Activated CD8-positive, alpha-beta memory T cell treated with anti-CD3 and anti-CD28 coated beads, Interleukin-2, amount 10 ng/mL, durations not matched to agents 7 days and 5 days (primary cell): ENCODE data around the gene PROK1. TPM values are rescaled to one million over a fixed set of nuclear protein-coding genes. Genes with fewer than 3 reads are reported as not detected.
"Not testable (repeated sequence)": the region's sequence is repeated elsewhere in the genome, so short reads cannot be mapped to it uniquely, and the experiment has no call there.

Experiments used
- ATAC-seq: fragments of 150-1000 bp; cut with Tn5 transposase; one replicate; pipeline ENCODE4 v1.10.0; 2021; ENCODE audit warnings: moderate library complexity
- CTCF ChIA-PET: fragments of 350-600 bp; sonication (Branson Sonifier 250); formaldehyde crosslinking; loops from one replicate; lab custom pipeline; 2021; ENCODE audit warnings: antibody characterized with exemption; lab: Charles Lee
- DNase-seq: peaks from one replicate; pipeline ENCODE4 v3.0.0-alpha.2; 2020
- H3K27ac Mint-ChIP-seq: one replicate; pipeline ENCODE4 v1.8.0; 2021; ENCODE audit warnings: mild to moderate bottlenecking, mixed read lengths
- H3K27me3 Mint-ChIP-seq: one replicate; pipeline ENCODE4 v1.8.0; 2021; ENCODE audit warnings: mixed read lengths
- H3K36me3 Mint-ChIP-seq: one replicate; pipeline ENCODE4 v1.8.0; 2021; ENCODE audit warnings: mild to moderate bottlenecking, mixed read lengths
- H3K4me1 Mint-ChIP-seq: one replicate; pipeline ENCODE4 v1.8.0; 2021; ENCODE audit warnings: mixed read lengths
- H3K4me3 Mint-ChIP-seq: one replicate; pipeline ENCODE4 v1.8.0; 2021; ENCODE audit warnings: mild to moderate bottlenecking, moderate library complexity, mixed read lengths
- H3K9me3 Mint-ChIP-seq: one replicate; pipeline ENCODE4 v1.8.0; 2022; ENCODE audit warnings: low read depth, mixed read lengths
- total RNA-seq, 2 experiments: library from RNA; stranded (reverse); gene quantifications; one replicate each; pipeline ENCODE4 v1.2.3, GENCODE V29; 2021

The PROK1 gene
- total RNA-seq: not detected

GRCh38 chr1:110450929-110451328 is at the start of gene PROK1:
TSS of gene PROK1 (plus strand) at chr1:110451149. CDS start at chr1:110451217, 68 bp downstream.
- DNase-seq (no peak), ATAC-seq (no peak)
- H3K27ac Mint-ChIP-seq: no peak within 1 kb of the TSS
- H3K27me3 Mint-ChIP-seq: peaks cover 37% of the 10 kb centered on the region
- H3K36me3 Mint-ChIP-seq: no peaks in the 10 kb centered on the region
- CTCF ChIA-PET: interaction anchor here (1.4 to 2.5 kb wide), 2 partner anchors 9 to 45 kb away, joined by 6 to 8 read pairs; no protein-coding TSS in a partner anchor
- H3K4me1 Mint-ChIP-seq: no peaks in the 10 kb centered on the region
- H3K4me3 Mint-ChIP-seq: no peak within 1 kb of the TSS
- no peaks in the 10 kb centered on the region for H3K9me3 Mint-ChIP-seq

GRCh38 chr1:110403805-110404204 is 47.1 kb upstream of the PROK1 start:
- no peak overlapping the region for H3K27ac Mint-ChIP-seq
- ATAC-seq: no peak

GRCh38 chr1:110404401-110404800 is 46.5 kb upstream of the PROK1 start:
- H3K9me3 Mint-ChIP-seq: no peaks in the 10 kb centered on the region
- H3K4me1 Mint-ChIP-seq: peaks cover 24% of the 10 kb centered on the region
- H3K27me3 Mint-ChIP-seq: no peaks in the 10 kb centered on the region
- no peak for DNase-seq
- no peak for ATAC-seq
- H3K36me3 Mint-ChIP-seq: peaks cover 22% of the 10 kb centered on the region
- no peak overlapping the region for H3K27ac Mint-ChIP-seq
- no peak overlapping the region for H3K4me3 Mint-ChIP-seq
- CTCF ChIA-PET: interaction anchor here (0.5 to 1.7 kb wide), 4 partner anchors 8 to 1549 kb away, joined by 3 to 4 read pairs (median 4); partner anchors contain the start of gene RBM15

More at GRCh38 chr1:110403805-110404204, 47.1 kb upstream of the PROK1 start:
- no peak overlapping the region for H3K4me3 Mint-ChIP-seq
- no peak for DNase-seq
- no peaks in the 10 kb centered on the region for H3K9me3 Mint-ChIP-seq
- H3K36me3 Mint-ChIP-seq: peaks cover 22% of the 10 kb centered on the region
- CTCF ChIA-PET: interaction anchor here (0.5 to 1.7 kb wide), 6 partner anchors 9 to 1548 kb away, joined by 3 to 4 read pairs (median 4); partner anchors contain the start of gene RBM15
- H3K27me3 Mint-ChIP-seq: no peaks in the 10 kb centered on the region
- peaks cover 20% of the 10 kb centered on the region for H3K4me1 Mint-ChIP-seq

GRCh38 chr1:110406407-110406806 is 44.5 kb upstream of the PROK1 start:
- peak overlapping the region; percentile 98 for H3K27ac Mint-ChIP-seq
- peaks cover 11% of the 10 kb centered on the region for H3K36me3 Mint-ChIP-seq
- H3K27me3 Mint-ChIP-seq, H3K9me3 Mint-ChIP-seq, ATAC-seq, DNase-seq: not testable (repeated sequence)
- CTCF ChIA-PET: interaction anchor here (4.7 to 12.4 kb wide), 2 partner anchors 54 to 67 kb away, joined by 29 to 127 read pairs; partner anchors contain the start of gene RBM15
- peaks cover 25% of the 10 kb centered on the region for H3K4me1 Mint-ChIP-seq
- H3K4me3 Mint-ChIP-seq: peak overlapping the region; percentile 98

- CTCF ChIA-PET: interaction anchor here (1.0 to 12.4 kb wide), 10 partner anchors 9 to 623 kb away, joined by 3 to 127 read pairs (median 10); partner anchors contain the start of genes KCNC4 and RBM15
- DNase-seq: peak; percentile 96
- ATAC-seq: peak; percentile 95
- Mint-ChIP-seq H3K9me3 (no peaks in the 10 kb centered on the region), H3K27ac (peak within 1 kb of the TSS; percentile 98), H3K4me1 (peaks cover 25% of the 10 kb centered on the region), H3K36me3 (peaks cover 11% of the 10 kb centered on the region), H3K4me3 (peak within 1 kb of the TSS; percentile 98), H3K27me3 (no peaks in the 10 kb centered on the region)
These were observed 43.4 kb upstream of the PROK1 start, which contains the start of gene LAMTOR5 for GRCh38 chr1:110407260-110408210. TSS of gene LAMTOR5 (minus strand) at chr1:110407694. CDS start at chr1:110407620, 74 bp downstream.

- ATAC-seq (no peak), DNase-seq (no peak)
- Mint-ChIP-seq H3K27me3 (no peaks in the 10 kb centered on the region), H3K27ac (peak overlapping the region; percentile 47), H3K36me3 (peaks cover 11% of the 10 kb centered on the region), H3K4me3 (peak overlapping the region; percentile 98), H3K9me3 (no peaks in the 10 kb centered on the region), H3K4me1 (peaks cover 26% of the 10 kb centered on the region)
- CTCF ChIA-PET: interaction anchor here (1.0 to 12.4 kb wide), 10 partner anchors 8 to 622 kb away, joined by 3 to 127 read pairs (median 10); partner anchors contain the start of genes KCNC4 and RBM15
These were observed 42.5 kb upstream of the PROK1 start for GRCh38 chr1:110408488-110408887.

- ATAC-seq (no peak), DNase-seq (no peak)
- H3K27ac Mint-ChIP-seq: no peak overlapping the region
- H3K36me3 Mint-ChIP-seq: peaks cover 6% of the 10 kb centered on the region
- no peaks in the 10 kb centered on the region for H3K27me3 Mint-ChIP-seq
- CTCF ChIA-PET: interaction anchor here (0.6 to 12.4 kb wide), 10 partner anchors 14 to 372 kb away, joined by 3 to 127 read pairs (median 10); partner anchors contain the start of genes KCNC4 and RBM15
- peaks cover 24% of the 10 kb centered on the region for H3K4me1 Mint-ChIP-seq
- H3K4me3 Mint-ChIP-seq: no peak overlapping the region
- no peaks in the 10 kb centered on the region for H3K9me3 Mint-ChIP-seq
These were observed 41.6 kb upstream of the PROK1 start for GRCh38 chr1:110409316-110409715.

GRCh38 chr1:110411173-110411735 is 39.7 kb upstream of the PROK1 start:
- Mint-ChIP-seq H3K27me3 (no peaks in the 10 kb centered on the region), H3K4me3 (no peak overlapping the region), H3K36me3 (peaks cover 2% of the 10 kb centered on the region), H3K27ac (no peak overlapping the region), H3K9me3 (no peaks in the 10 kb centered on the region), H3K4me1 (peaks cover 21% of the 10 kb centered on the region)
- DNase-seq (no peak), ATAC-seq (no peak)
- CTCF ChIA-PET: interaction anchor here (1.0 to 12.4 kb wide), 10 partner anchors 18 to 214 kb away, joined by 3 to 127 read pairs (median 4); partner anchors contain the start of gene RBM15

GRCh38 chr1:110412576-110412975 is 38.4 kb upstream of the PROK1 start:
- Mint-ChIP-seq H3K27ac (no peak overlapping the region), H3K9me3 (no peaks in the 10 kb centered on the region), H3K36me3 (no peaks in the 10 kb centered on the region), H3K27me3 (no peaks in the 10 kb centered on the region), H3K4me3 (no peak overlapping the region), H3K4me1 (peaks cover 16% of the 10 kb centered on the region)
- ATAC-seq (peak; percentile 57), DNase-seq (peak; percentile 73)
- CTCF ChIA-PET: interaction anchor here (0.7 to 12.4 kb wide), 21 partner anchors 8 to 369 kb away, joined by 3 to 127 read pairs (median 4); partner anchors contain the start of gene RBM15

- not testable (repeated sequence) for H3K27me3 Mint-ChIP-seq, H3K4me3 Mint-ChIP-seq, DNase-seq, H3K27ac Mint-ChIP-seq, ATAC-seq, H3K36me3 Mint-ChIP-seq, H3K9me3 Mint-ChIP-seq
- H3K4me1 Mint-ChIP-seq: peaks cover 11% of the 10 kb centered on the region
- CTCF ChIA-PET: interaction anchor here (0.7 to 12.4 kb wide), 20 partner anchors 8 to 368 kb away, joined by 3 to 127 read pairs (median 4); partner anchors contain the start of gene RBM15
These were observed 37.9 kb upstream of the PROK1 start for GRCh38 chr1:110413045-110413444.

GRCh38 chr1:110418729-110419128 is 32.2 kb upstream of the PROK1 start:
- peaks cover 3% of the 10 kb centered on the region for H3K27me3 Mint-ChIP-seq
- H3K9me3 Mint-ChIP-seq: no peaks in the 10 kb centered on the region
- CTCF ChIA-PET: no interaction called here
- peaks cover 11% of the 10 kb centered on the region for H3K4me1 Mint-ChIP-seq
- DNase-seq: no peak
- no peaks in the 10 kb centered on the region for H3K36me3 Mint-ChIP-seq
- H3K4me3 Mint-ChIP-seq: no peak overlapping the region
- H3K27ac Mint-ChIP-seq: no peak overlapping the region
- no peak for ATAC-seq

- ATAC-seq: no peak
- Mint-ChIP-seq H3K4me1 (peaks cover 14% of the 10 kb centered on the region), H3K36me3 (no peaks in the 10 kb centered on the region), H3K9me3 (no peaks in the 10 kb centered on the region), H3K27me3 (peaks cover 8% of the 10 kb centered on the region), H3K27ac (no peak overlapping the region), H3K4me3 (no peak overlapping the region)
- CTCF ChIA-PET: no interaction called here
- no peak for DNase-seq
These were observed 30.8 kb upstream of the PROK1 start for GRCh38 chr1:110420023-110420662.
